IMR-90 (cell line): ENCODE data around the gene C20orf173. TPM values are rescaled to one million over a fixed set of nuclear protein-coding genes. Genes with fewer than 3 reads are reported as not detected.

Source experiments
- ATAC-seq: fragments of 200-7000 bp; cut with Tn5 transposase; 2 replicates; pipeline ENCODE4 v1.9.1; 2020; ENCODE audit warnings: low read depth, mild to moderate bottlenecking, moderate library complexity
- BruUV-seq: library from RNA; stranded (reverse); fragments of 400-500 nt; replicated peaks from 2 replicates; lab custom pipeline; 2021; lab: Mats Ljungman, UMichigan
- CTCF ChIA-PET: fragments of 300-600 bp; formaldehyde crosslinking; extraction: SDS; loops from one replicate; lab custom pipeline; 2021; ENCODE audit warnings: antibody characterized with exemption; lab: Yijun Ruan, JAX
- POLR2A ChIA-PET: fragments of 300-600 bp; sonication (Branson Sonifier 250); formaldehyde crosslinking; loops from one replicate; lab custom pipeline; 2022; ENCODE audit warnings: antibody characterized with exemption; ENCODE audit not compliant: unreplicated experiment; lab: Charles Lee
- DNase-seq: peaks from one replicate; pipeline ENCODE4 v3.0.0; 2013
- H2AFZ ChIP-seq: replicated peaks from 2 replicates; pipeline ENCODE3; 2013; ENCODE audit warnings: low read length, mild to moderate bottlenecking; ENCODE audit not compliant: poor library complexity
- H2AK5ac ChIP-seq: 2 replicates; pipeline ENCODE4 v1.6.1; 2013; ENCODE audit warnings: low read depth, low read length, inconsistent platforms
- H2AK9ac ChIP-seq: replicated peaks from 2 replicates; pipeline ENCODE3; 2013; ENCODE audit warnings: mild to moderate bottlenecking, low read depth, low read length, moderate library complexity; ENCODE audit not compliant: poor library complexity
- H2BK120ac ChIP-seq: 2 replicates; pipeline ENCODE4 v1.6.1; 2013; ENCODE audit warnings: low read depth, low read length, inconsistent platforms
- H2BK15ac ChIP-seq: 3 replicates; pipeline ENCODE4 v1.6.1; 2013; ENCODE audit warnings: low read depth, low read length, inconsistent platforms
- H2BK20ac ChIP-seq: 2 replicates; pipeline ENCODE4 v1.6.1; 2013; ENCODE audit warnings: low read depth, mild to moderate bottlenecking, inconsistent platforms, low read length, moderate library complexity
- H2BK5ac ChIP-seq: 2 replicates; pipeline ENCODE4 v1.6.1; 2013; ENCODE audit warnings: mild to moderate bottlenecking, low read depth, low read length, inconsistent platforms; ENCODE audit not compliant: poor library complexity, severe bottlenecking
- H3K14ac ChIP-seq: replicated peaks from 2 replicates; pipeline ENCODE4 v1.6.1; 2013; ENCODE audit warnings: low read depth, low read length, inconsistent platforms
- H3K18ac ChIP-seq: 2 replicates; pipeline ENCODE4 v1.6.1; 2013; ENCODE audit warnings: low read depth, low read length, control low read depth
- H3K23ac ChIP-seq: 2 replicates; pipeline ENCODE4 v1.6.1; 2013; ENCODE audit warnings: low read depth, low read length, inconsistent platforms
- H3K27ac ChIP-seq: 2 replicates; pipeline ENCODE4 v1.5.1; 2013; ENCODE audit warnings: mild to moderate bottlenecking, control low read depth, low read length; ENCODE audit not compliant: insufficient read depth
- H3K27me3 ChIP-seq: 2 replicates; pipeline ENCODE4 v1.6.1; 2013; ENCODE audit warnings: low read length; ENCODE audit not compliant: control insufficient read depth, insufficient read depth
- H3K36me3 ChIP-seq: 2 replicates; pipeline ENCODE4 v1.6.1; 2013; ENCODE audit warnings: low read length, mixed read lengths; ENCODE audit not compliant: control insufficient read depth, insufficient read depth
- H3K4ac ChIP-seq: 2 replicates; pipeline ENCODE4 v1.6.1; 2013; ENCODE audit warnings: low read depth, low read length, inconsistent platforms
- H3K4me1 ChIP-seq: 2 replicates; pipeline ENCODE4 v1.6.1; 2013; ENCODE audit warnings: low read length, mixed read lengths; ENCODE audit not compliant: control insufficient read depth, insufficient read depth
- H3K4me2 ChIP-seq: 2 replicates; pipeline ENCODE4 v1.6.1; 2013; ENCODE audit warnings: low read depth, mild to moderate bottlenecking, control low read depth, low read length, moderate library complexity
- H3K4me3 ChIP-seq: 2 replicates; pipeline ENCODE4 v1.5.1; 2013; ENCODE audit warnings: low read depth, mild to moderate bottlenecking, control low read depth, low read length, moderate library complexity; ENCODE audit not compliant: insufficient read depth
- H3K56ac ChIP-seq: 2 replicates; pipeline ENCODE4 v1.6.1; 2013; ENCODE audit warnings: low read length, inconsistent platforms; ENCODE audit not compliant: insufficient read depth; ENCODE audit errors: extremely low read depth
- H3K79me1 ChIP-seq, 2 experiments: 2 replicates each; pipeline ENCODE4 v1.6.1; 2013; ENCODE audit warnings: low read length in 2 of 2, inconsistent platforms in 1 of 2, low read depth in 1 of 2
- H3K9ac ChIP-seq: 2 replicates; pipeline ENCODE4 v1.6.1; 2013; ENCODE audit warnings: low read depth, low read length, control low read depth
- H3K9me1 ChIP-seq: 2 replicates; pipeline ENCODE4 v1.6.1; 2013; ENCODE audit warnings: low read length, inconsistent platforms; ENCODE audit not compliant: insufficient read depth
- H3K9me3 ChIP-seq: 2 replicates; pipeline ENCODE4 v1.6.1; 2013; ENCODE audit warnings: low read length; ENCODE audit not compliant: control insufficient read depth, insufficient read depth
- H4K20me1 ChIP-seq: 2 replicates; pipeline ENCODE4 v1.6.1; 2013; ENCODE audit warnings: low read length, inconsistent platforms; ENCODE audit not compliant: insufficient read depth
- H4K5ac ChIP-seq: 2 replicates; pipeline ENCODE4 v1.6.1; 2013; ENCODE audit warnings: mild to moderate bottlenecking, low read depth, low read length, control low read depth
- H4K8ac ChIP-seq, 2 experiments: 2 replicates each; pipeline ENCODE4 v1.6.1; 2013; ENCODE audit warnings: low read depth in 2 of 2, low read length in 2 of 2, control low read depth in 1 of 2, inconsistent platforms in 1 of 2
- H4K91ac ChIP-seq: 2 replicates; pipeline ENCODE4 v1.6.1; 2013; ENCODE audit warnings: low read depth, low read length, inconsistent platforms; ENCODE audit not compliant: insufficient read depth
- CEBPB ChIP-seq: IDR thresholded peaks from 2 replicates; pipeline ENCODE4 v1.6.1; 2012; ENCODE audit warnings: low read depth, low read length, improper control_type of control experiment
- CTCF ChIP-seq: conservative IDR thresholded peaks from 2 replicates; pipeline ENCODE4 v1.5.1; 2012; ENCODE audit warnings: mild to moderate bottlenecking, low read depth, low read length, improper control_type of control experiment
- WGBS, 2 experiments: methylation state at CpG; one replicate each; pipeline versions ENCODE4 v1.1.5 to v1.1.7; 2013; ENCODE audit warnings: missing lambda C conversion rate in 2 of 2; ENCODE audit not compliant: insufficient read length in 1 of 2; ENCODE audit errors: extremely low coverage in 2 of 2; 5-methylcytosine and 5-hydroxymethylcytosine counted together
- dilution Hi-C: fragments of 300-500 bp; cut with HindIII; formaldehyde crosslinking; loops from one replicate; pipeline ENCODE4 v1.14.3; 2018; ENCODE audit warnings: low sequenced_read_pairs; ENCODE audit not compliant: unreplicated experiment
- in situ Hi-C: fragments of 300-500 bp; cut with MboI; formaldehyde crosslinking; loops from 3 replicates; pipeline ENCODE4 v1.14.3; 2019; ENCODE audit warnings: low sequenced_read_pairs, inconsistent platforms, mixed read lengths
- intact Hi-C: fragments of 100-400 bp; cut with micrococcal nuclease; formaldehyde crosslinking; loops from 2 replicates; pipeline ENCODE4 v1.10.0; 2022
- polyA plus RNA-seq, 3 experiments: library from polyadenylated mRNA; depleted of rRNA; stranded (reverse); fragments of >200 nt; gene quantifications; 2 replicates each; pipeline ENCODE4 v1.2.3, GENCODE V29; 2012; ENCODE audit warnings: low replicate concordance in 1 of 3
- total RNA-seq: library from RNA; depleted of rRNA; stranded (reverse); fragments of >200 nt; gene quantifications from 2 replicates; pipeline ENCODE4 v1.2.3, GENCODE V29; 2012

C20orf173 gene
- total and polyA plus RNA-seq, 2 of the 4 experiments (the other 2 are of a cell fraction) = not detected

GRCh38 chr20:35489717-35490116 is 39.7 kb downstream of the C20orf173 start:
- intact Hi-C loops = no loop called here
- DNase-seq = no peak

More at GRCh38 chr20:35489717-35490116, 39.7 kb downstream of the C20orf173 start:
- no peak for ATAC-seq
- peaks cover 0 to 3% of the 10 kb centered on the region in 2 experiments; a peak in 2 of 4 replicates for H3K79me1 ChIP-seq
- no peak overlapping the region for H4K5ac ChIP-seq
- no TSS peak for BruUV-seq
- POLR2A ChIA-PET = no interaction called here
- H3K4me1 ChIP-seq = no peaks in the 10 kb centered on the region
- no peak overlapping the region for H3K4me3 ChIP-seq
- no peak for TF ChIP-seq CTCF
- TF ChIP-seq CEBPB = no peak
- 80% methylated on average over 1 of the region's 5 CpGs; no CpG with 5 or more reads in 1 of the 2 experiments for WGBS, 2 experiments
- H2BK20ac ChIP-seq = no peak overlapping the region
- no peak overlapping the region for H2AK9ac ChIP-seq
- no peak overlapping the region for H3K27ac ChIP-seq
- H4K91ac ChIP-seq = no peak overlapping the region
- H3K27me3 ChIP-seq = no peaks in the 10 kb centered on the region
- H3K4ac ChIP-seq = no peak overlapping the region
- no peak overlapping the region for H2BK120ac ChIP-seq
- no peak overlapping the region for H3K9ac ChIP-seq
- CTCF ChIA-PET = no interaction called here
- no peaks in the 10 kb centered on the region for H3K9me3 ChIP-seq
- no peak overlapping the region for H2BK5ac ChIP-seq
- H3K18ac ChIP-seq = no peak overlapping the region
- H2BK15ac ChIP-seq = no peak overlapping the region
- in situ Hi-C loops = no loop called here
- no peak overlapping the region for H2AK5ac ChIP-seq
- H3K56ac ChIP-seq = no peak overlapping the region
- no peak overlapping the region for H3K23ac ChIP-seq
- dilution Hi-C loops = no loop called here
- H3K4me2 ChIP-seq = no peak overlapping the region
- no peak overlapping the region for H4K8ac ChIP-seq
- peaks cover 46% of the 10 kb centered on the region for H3K36me3 ChIP-seq
- no peaks in the 10 kb centered on the region for H4K20me1 ChIP-seq
- no peak overlapping the region for H3K14ac ChIP-seq
- no peaks in the 10 kb centered on the region for H3K9me1 ChIP-seq
- H2AFZ ChIP-seq = no peak overlapping the region
